Left lung (tissue), 10 donors: ENCODE data around the gene TTC7B. TPM values are rescaled to one million over a fixed set of nuclear protein-coding genes. Genes with fewer than 3 reads are reported as not detected.

ENCODE experiments used
- ATAC-seq: fragments of 200-7000 bp; cut with Tn5 transposase; one replicate; pipeline ENCODE4 v1.9.1; 2020; ENCODE audit warnings: moderate library complexity
- DNase-seq, 4 donors: peaks; one replicate each; pipeline ENCODE4 v3.0.0-alpha.2; 2013 to 2020
- H3K27ac ChIP-seq, 2 donors: fragments of 200-600 bp; sonication (generic) in 1 of 2; one replicate each; pipeline versions ENCODE4 v1.5.0 to v1.8.0; 2020 to 2021
- H3K27me3 ChIP-seq, 2 donors: fragments of 200-600 bp; sonication (generic) in 1 of 2; one replicate each; pipeline versions ENCODE4 v1.5.0 to v1.8.0; 2020 to 2021
- H3K36me3 ChIP-seq, 2 donors: fragments of 200-600 bp; sonication (generic) in 1 of 2; one replicate each; pipeline versions ENCODE4 v1.5.0 to v1.8.0; 2020 to 2021
- H3K4me1 ChIP-seq, 2 donors: fragments of 200-600 bp; one replicate each; pipeline ENCODE4 v1.8.0; 2021
- H3K4me3 ChIP-seq, 2 donors: fragments of 200-600 bp; sonication (generic) in 1 of 2; one replicate each; pipeline versions ENCODE4 v1.5.0 to v1.8.0; 2020 to 2021; ENCODE audit warnings: mild to moderate bottlenecking in 1 of 2
- H3K9me3 ChIP-seq, 2 donors: fragments of 200-600 bp; sonication (generic) in 1 of 2; one replicate each; pipeline versions ENCODE4 v1.5.0 to v1.8.0; 2020 to 2021
- CTCF ChIP-seq, 2 donors: fragments of 200-600 bp; sonication (generic) in 1 of 2; IDR thresholded peaks; one replicate each; pipeline versions ENCODE4 v1.5.0 to v1.8.0; 2021; ENCODE audit warnings: antibody characterized with exemption in 2 of 2
- intact Hi-C, 2 donors: fragments of 100-400 bp; cut with DNase I; formaldehyde crosslinking; loops; one replicate each; pipeline versions ENCODE4 v1.11.2 to v1.14.2; 2022
- polyA plus RNA-seq, 6 donors: library from polyadenylated mRNA; unstranded; fragments of 120-200 nt; gene quantifications; one replicate each; pipeline ENCODE4 v1.2.1, GENCODE V29; 2013; ENCODE audit not compliant: insufficient read length in 6 of 6
- total RNA-seq, 2 donors: library from RNA; stranded (reverse); fragmentation: NEBNext Ultra II Directional; extraction: Animal tissue kit (Norgen Biotek cat#: 25700); gene quantifications; one replicate each; pipeline ENCODE4 v1.2.1, GENCODE V29; 2021
- donor health status: DM: no; HTN: yes; CAD: no.
- donor health status: DM: no; HTN: no; CAD: no.

TTC7B gene
- total and polyA plus RNA-seq, 8 donors, result 26.8 to 47.5 (median 39.5) TPM

- no peaks in the 10 kb centered on the region for H3K27me3 ChIP-seq
- peaks cover 6 to 29% of the 10 kb centered on the region in 2 donors for H3K4me1 ChIP-seq
- no peak for DNase-seq
- ATAC-seq, result no peak
- no peak for TF ChIP-seq CTCF (IDR thresholded peaks at IDR 0.05)
- peaks cover 0 to 8% of the 10 kb centered on the region in 2 donors for H3K36me3 ChIP-seq
- no peak overlapping the region for H3K4me3 ChIP-seq
- no peaks in the 10 kb centered on the region for H3K9me3 ChIP-seq
- intact Hi-C loops, result no loop called here
- H3K27ac ChIP-seq, result no peak overlapping the region
These were observed 209.8 kb downstream of the TTC7B start for GRCh38 chr14:90606434-90606833.

- ATAC-seq (no peak), DNase-seq (no peak)
- no peaks in the 10 kb centered on the region for H3K9me3 ChIP-seq
- no peak overlapping the region for H3K4me3 ChIP-seq
- peaks cover 0 to 8% of the 10 kb centered on the region in 2 donors for H3K36me3 ChIP-seq
- no peaks in the 10 kb centered on the region for H3K27me3 ChIP-seq
- no peak for TF ChIP-seq CTCF (IDR thresholded peaks at IDR 0.05)
- peaks cover 6 to 19% of the 10 kb centered on the region in 2 donors for H3K4me1 ChIP-seq
- intact Hi-C loops, result no loop called here
- no peak overlapping the region for H3K27ac ChIP-seq
These were observed 210.8 kb downstream of the TTC7B start for GRCh38 chr14:90605430-90605829.

- peaks cover 0 to 8% of the 10 kb centered on the region in 2 donors for H3K36me3 ChIP-seq
- intact Hi-C loops, result no loop called here
- no peak overlapping the region for H3K4me3 ChIP-seq
- peaks cover 11 to 12% of the 10 kb centered on the region in 2 donors for H3K4me1 ChIP-seq
- DNase-seq, result no peak
- no peaks in the 10 kb centered on the region for H3K9me3 ChIP-seq
- H3K27me3 ChIP-seq, result no peaks in the 10 kb centered on the region
- ATAC-seq, result no peak
- no peak overlapping the region for H3K27ac ChIP-seq
- no peak for TF ChIP-seq CTCF (IDR thresholded peaks at IDR 0.05)
These were observed 211.9 kb downstream of the TTC7B start for GRCh38 chr14:90604356-90604755.

GRCh38 chr14:90603841-90604240 lies 212.4 kb downstream of the TTC7B start:
- DNase-seq, result peak in 1 of 4 donors; percentile 2
- Histone ChIP-seq H3K27me3 (no peaks in the 10 kb centered on the region), H3K4me3 (no peak overlapping the region), H3K4me1 (peaks cover 7 to 13% of the 10 kb centered on the region in 2 donors), H3K36me3 (peaks cover 0 to 8% of the 10 kb centered on the region in 2 donors), H3K27ac (no peak overlapping the region), H3K9me3 (no peaks in the 10 kb centered on the region)
- TF ChIP-seq CTCF (IDR thresholded peaks at IDR 0.05), result no peak
- intact Hi-C loops, result no loop called here
- no peak for ATAC-seq

- Histone ChIP-seq H3K9me3 (no peaks in the 10 kb centered on the region), H3K4me3 (no peak overlapping the region)
- intact Hi-C loops, result no loop called here
These were observed 212.9 kb downstream of the TTC7B start for GRCh38 chr14:90603336-90603735.

More at GRCh38 chr14:90603336-90603735, 212.9 kb downstream of the TTC7B start:
- ATAC-seq, result no peak
- H3K27me3 ChIP-seq, result no peaks in the 10 kb centered on the region
- no peak overlapping the region for H3K27ac ChIP-seq
- H3K4me1 ChIP-seq, result peaks cover 1 to 13% of the 10 kb centered on the region in 2 donors
- DNase-seq, result no peak
- TF ChIP-seq CTCF (IDR thresholded peaks at IDR 0.05), result no peak
- peaks cover 0 to 8% of the 10 kb centered on the region in 2 donors for H3K36me3 ChIP-seq
